Ectodermal cell (in vitro differentiated cells): ENCODE measurements around the gene DIABLO.

ENCODE experiments used
- H3K27ac ChIP-seq: 2 replicates; pipeline ENCODE4 v1.7.0; 2013; ENCODE audit warnings: mild to moderate bottlenecking, low read depth, low read length; ENCODE audit not compliant: insufficient read depth, poor library complexity, severe bottlenecking
- H3K27me3 ChIP-seq: 2 replicates; pipeline ENCODE4 v1.7.0; 2013; ENCODE audit warnings: mild to moderate bottlenecking, low read length; ENCODE audit not compliant: insufficient read depth, control insufficient read depth, poor library complexity, severe bottlenecking
- H3K36me3 ChIP-seq: one replicate; pipeline ENCODE4 v1.7.0; 2013; ENCODE audit warnings: low read length; ENCODE audit not compliant: control insufficient read depth, insufficient read depth
- H3K4me1 ChIP-seq: one replicate; pipeline ENCODE4 v1.7.0; 2013; ENCODE audit warnings: low read length; ENCODE audit not compliant: control insufficient read depth, insufficient read depth
- H3K4me3 ChIP-seq: 2 replicates; pipeline ENCODE4 v1.7.0; 2013; ENCODE audit warnings: low read depth, low read length, control low read depth; ENCODE audit not compliant: insufficient read depth
- H3K9me3 ChIP-seq: 2 replicates; pipeline ENCODE4 v1.7.0; 2013; ENCODE audit warnings: mild to moderate bottlenecking, low read length, moderate library complexity; ENCODE audit not compliant: control insufficient read depth
- WGBS, 2 experiments: methylation state at CpG; one replicate each; pipeline ENCODE4 v1.1.7; 2013; ENCODE audit warnings: missing lambda C conversion rate in 2 of 2; 5-methylcytosine and 5-hydroxymethylcytosine counted together

DIABLO gene

DNA sequence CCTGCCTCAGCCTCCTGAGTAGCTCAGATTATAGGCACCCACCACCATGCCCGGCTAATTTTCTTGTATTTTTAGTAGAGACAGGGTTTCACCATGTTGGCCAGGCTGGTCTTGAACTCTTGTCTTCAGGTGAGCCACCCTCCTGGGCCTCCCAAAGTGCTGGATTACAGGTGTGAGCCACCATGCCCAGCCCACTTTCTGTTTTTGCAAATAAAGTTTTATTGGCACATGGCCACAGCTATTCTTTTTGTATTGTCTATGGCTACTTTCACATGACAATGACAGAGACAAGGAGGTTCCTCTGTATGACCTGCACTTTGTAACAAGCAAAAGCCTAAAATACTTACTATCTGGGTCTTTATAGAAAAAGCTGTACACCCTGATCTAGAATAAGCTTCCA is 19.7 kb upstream of the DIABLO start:
- no peaks in the 10 kb centered on the region for H3K9me3 ChIP-seq
- peaks cover 9% of the 10 kb centered on the region for H3K36me3 ChIP-seq
- no peak overlapping the region for H3K27ac ChIP-seq
- no peaks in the 10 kb centered on the region for H3K4me1 ChIP-seq
- H3K27me3 ChIP-seq = no peaks in the 10 kb centered on the region
- 91 to 95% methylated on average over 1 of the region's 1 CpG for WGBS, 2 experiments
- no peak overlapping the region for H3K4me3 ChIP-seq

DNA sequence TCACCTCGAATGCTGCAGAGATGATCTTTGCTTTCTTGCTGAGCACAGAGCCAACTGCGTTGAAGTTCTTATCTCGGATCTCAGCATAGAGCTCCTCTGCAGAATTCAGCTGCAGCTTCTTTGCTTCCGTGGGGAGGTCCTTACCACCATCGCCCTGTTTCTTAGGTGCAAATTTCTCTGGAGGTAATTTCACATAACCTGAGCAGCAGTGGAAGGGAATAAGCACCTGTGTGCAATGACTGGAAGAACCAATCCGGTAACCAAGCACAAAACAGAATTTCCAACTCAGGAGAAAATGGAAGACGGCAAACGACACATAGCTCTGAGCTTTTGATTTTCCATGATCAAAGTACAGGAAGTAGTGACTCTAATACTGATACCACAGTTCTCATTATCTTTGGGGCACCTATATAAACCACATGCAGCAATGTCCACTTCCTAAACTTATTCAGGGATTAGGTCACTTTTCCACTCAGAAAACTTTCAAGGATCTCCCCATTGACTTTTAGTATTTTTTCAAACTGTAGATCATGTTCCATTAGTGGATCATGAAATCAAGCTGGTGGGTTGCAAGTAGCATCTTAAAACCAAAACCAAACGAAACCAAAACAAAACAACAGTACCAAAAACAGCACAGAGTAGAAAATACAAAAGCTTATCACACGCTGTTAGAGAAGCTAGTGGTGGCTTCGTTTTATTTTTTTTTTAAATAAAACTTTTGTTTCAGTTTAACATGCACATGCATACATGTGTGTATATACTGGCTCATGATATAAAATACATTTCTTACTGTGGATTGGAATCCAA is 18.9 kb upstream of the DIABLO start:
- H3K4me1 ChIP-seq = no peaks in the 10 kb centered on the region
- H3K36me3 ChIP-seq = peaks cover 8% of the 10 kb centered on the region
- no peaks in the 10 kb centered on the region for H3K27me3 ChIP-seq
- no peak overlapping the region for H3K4me3 ChIP-seq
- no peak overlapping the region for H3K27ac ChIP-seq
- WGBS, 2 experiments = 93 to 94% methylated on average over 9 to 11 of the region's 11 CpGs
- no peaks in the 10 kb centered on the region for H3K9me3 ChIP-seq

- Histone ChIP-seq H3K4me1 (no peaks in the 10 kb centered on the region), H3K36me3 (peaks cover under 1% of the 10 kb centered on the region), H3K9me3 (no peaks in the 10 kb centered on the region), H3K27ac (no peak overlapping the region), H3K4me3 (no peak overlapping the region), H3K27me3 (no peaks in the 10 kb centered on the region)
- WGBS, 2 experiments = 97 to 100% methylated on average over 4 to 5 of the region's 6 CpGs
Measured at GRCh38 chr12:122243965-122244364, 18.1 kb upstream of the DIABLO start.

GRCh38 chr12:122238861-122239260 is 13.0 kb upstream of the DIABLO start:
- Histone ChIP-seq H3K27ac (no peak overlapping the region), H3K4me3 (no peak overlapping the region), H3K36me3 (peaks cover 2% of the 10 kb centered on the region), H3K9me3 (no peaks in the 10 kb centered on the region), H3K4me1 (no peaks in the 10 kb centered on the region), H3K27me3 (no peaks in the 10 kb centered on the region)
- 95 to 97% methylated on average over 5 of the region's 5 CpGs for WGBS, 2 experiments

GRCh38 chr12:122235741-122236140 is 9.9 kb upstream of the DIABLO start:
- H3K27ac ChIP-seq = no peak overlapping the region
- 88 to 90% methylated on average over 7 of the region's 7 CpGs for WGBS, 2 experiments
- peaks cover 15% of the 10 kb centered on the region for H3K36me3 ChIP-seq

DNA sequence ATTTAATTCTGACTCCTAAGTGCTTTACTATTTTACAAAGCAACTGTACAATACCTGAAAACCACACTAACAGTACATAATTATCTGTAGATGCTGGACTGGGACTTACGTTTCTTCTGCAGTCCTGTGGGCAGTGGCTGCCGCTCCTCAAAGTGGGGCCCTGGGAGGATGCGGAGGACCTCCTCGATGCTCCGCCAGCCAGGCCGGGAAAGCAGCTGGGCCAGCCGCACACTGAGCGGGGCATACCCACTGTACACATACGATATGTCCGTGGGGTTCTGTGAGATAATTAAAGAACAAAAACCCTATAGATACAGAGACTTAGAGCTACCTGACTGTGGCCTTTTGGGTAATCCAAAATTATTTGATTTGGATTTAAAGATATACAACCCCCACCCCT is 6.8 kb upstream of the DIABLO start:
- no peak overlapping the region for H3K4me3 ChIP-seq
- no peaks in the 10 kb centered on the region for H3K9me3 ChIP-seq
- H3K36me3 ChIP-seq = peaks cover 15% of the 10 kb centered on the region
- H3K4me1 ChIP-seq = no peaks in the 10 kb centered on the region
- no peak overlapping the region for H3K27ac ChIP-seq
- 97% methylated on average over 10 of the region's 10 CpGs for WGBS, 2 experiments
- H3K27me3 ChIP-seq = no peaks in the 10 kb centered on the region

More at GRCh38 chr12:122235741-122236140, 9.9 kb upstream of the DIABLO start:
- Histone ChIP-seq H3K27me3 (no peaks in the 10 kb centered on the region), H3K4me1 (no peaks in the 10 kb centered on the region), H3K9me3 (no peaks in the 10 kb centered on the region), H3K4me3 (no peak overlapping the region)

- no peaks in the 10 kb centered on the region for H3K9me3 ChIP-seq
- H3K4me1 ChIP-seq = no peaks in the 10 kb centered on the region
- H3K36me3 ChIP-seq = peaks cover 15% of the 10 kb centered on the region
- no peak overlapping the region for H3K4me3 ChIP-seq
- no peak overlapping the region for H3K27ac ChIP-seq
- 80% methylated on average over 6 of the region's 6 CpGs for WGBS, 2 experiments
- H3K27me3 ChIP-seq = no peaks in the 10 kb centered on the region
Measured at GRCh38 chr12:122230798-122231197, 4.9 kb upstream of the DIABLO start.

DNA sequence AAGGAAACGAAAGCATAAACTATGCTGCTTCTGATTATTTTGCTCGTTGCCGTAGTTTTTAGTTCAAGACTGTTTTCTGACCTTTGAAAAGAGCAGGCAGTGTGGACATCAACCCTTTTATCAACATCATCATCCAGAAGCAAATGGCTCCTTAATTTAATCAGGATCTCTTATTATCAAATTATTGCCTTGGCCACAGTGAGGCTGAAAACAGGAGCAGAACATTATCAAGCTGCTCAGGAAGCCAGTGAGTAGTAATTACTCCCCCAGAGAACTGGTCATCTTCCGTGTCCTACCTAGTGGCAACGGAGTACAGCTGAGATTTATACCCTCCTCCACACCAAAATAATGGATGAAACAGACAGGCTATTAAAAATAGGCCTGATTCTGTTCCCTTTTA is 2.2 kb upstream of the DIABLO start:
- no peaks in the 10 kb centered on the region for H3K9me3 ChIP-seq
- H3K4me1 ChIP-seq = peaks cover 18% of the 10 kb centered on the region
- no peak overlapping the region for H3K27ac ChIP-seq
- no peak overlapping the region for H3K4me3 ChIP-seq
- peaks cover 13% of the 10 kb centered on the region for H3K36me3 ChIP-seq
- H3K27me3 ChIP-seq = no peaks in the 10 kb centered on the region
- WGBS, 2 experiments = 92 to 97% methylated on average over 5 of the region's 5 CpGs

GRCh38 chr12:122227341-122227740 is 1.5 kb upstream of the DIABLO start:
- no peaks in the 10 kb centered on the region for H3K9me3 ChIP-seq
- H3K4me1 ChIP-seq = peaks cover 24% of the 10 kb centered on the region
- no peak overlapping the region for H3K27ac ChIP-seq
- no peak overlapping the region for H3K4me3 ChIP-seq
- WGBS, 2 experiments = 95 to 96% methylated on average over 17 of the region's 17 CpGs
- no peaks in the 10 kb centered on the region for H3K27me3 ChIP-seq
- peaks cover 7% of the 10 kb centered on the region for H3K36me3 ChIP-seq

GRCh38 chr12:122226366-122227125 is 694 bp upstream of the DIABLO start:
- H3K27ac ChIP-seq = no peak overlapping the region
- no peak overlapping the region for H3K4me3 ChIP-seq
- peaks cover 5% of the 10 kb centered on the region for H3K36me3 ChIP-seq
- no peaks in the 10 kb centered on the region for H3K27me3 ChIP-seq
- no peaks in the 10 kb centered on the region for H3K9me3 ChIP-seq
- H3K4me1 ChIP-seq = peaks cover 24% of the 10 kb centered on the region
- WGBS, 2 experiments = 26 to 28% methylated on average over 55 of the region's 55 CpGs
